ENCODE measurements around the gene C9orf43. TPM values are rescaled to one million over a fixed set of nuclear protein-coding genes. Genes with fewer than 3 reads are reported as not detected.
"Not testable (repeated sequence)": the region's sequence is repeated elsewhere in the genome, so short reads cannot be mapped to it uniquely, and the experiment has no call there.

Gene C9orf43
- total RNA-seq, 3 donors from 2014 or later (not counting 1 experiment from before 2014, with no cell fraction given): 0.45 to 0.71 (median 0.50) TPM

GRCh38 chr9:113376634-113377567 is 33.6 kb upstream of the C9orf43 start, which contains the start of gene HDHD3:
Gene HDHD3, minus strand, starts transcription at chr9:113376986. Its CDS starts 2,632 bp downstream, at chr9:113374354.
- peak within 1 kb of the TSS; percentile 88 for H3K4me3 Mint-ChIP-seq
- intact Hi-C loops (cut with micrococcal nuclease): no loop called here
- WGBS (ENCODE audit: insufficient coverage): under 1% methylated on average over 71 of the region's 74 CpGs
- H3K27me3 Mint-ChIP-seq (ENCODE audit: low read depth in 2 of 2): no peaks in the 10 kb centered on the region
- peaks cover 17% of the 10 kb centered on the region for H3K36me3 ChIP-seq (ENCODE audit: control insufficient read depth, insufficient read depth, low read length)
- peaks cover 6 to 17% of the 10 kb centered on the region in 2 donors for H3K4me1 Mint-ChIP-seq
- no peaks in the 10 kb centered on the region for H3K36me3 Mint-ChIP-seq
- peaks cover 21% of the 10 kb centered on the region for H3K4me1 ChIP-seq (ENCODE audit: control insufficient read depth, insufficient read depth, low read length)
- ATAC-seq: peak; percentile 89 to 96 (median 92)
- H3K4me3 ChIP-seq (ENCODE audit: low read length): peak within 1 kb of the TSS; percentile 78
- peak within 1 kb of the TSS; percentile 59 for H3K27ac ChIP-seq (ENCODE audit: low read length)
- DNase-seq: peak; percentile 55 to 90
- H3K27ac Mint-ChIP-seq: peak within 1 kb of the TSS; percentile 43 to 84
- H3K9me3 Mint-ChIP-seq: no peaks in the 10 kb centered on the region
- H3K27me3 ChIP-seq (ENCODE audit: control insufficient read depth, insufficient read depth, low read length): no peaks in the 10 kb centered on the region
- TF ChIP-seq CTCF (IDR thresholded peaks at IDR 0.05): no peak
- no peaks in the 10 kb centered on the region for H3K9me3 ChIP-seq (ENCODE audit: control insufficient read depth, insufficient read depth, low read length)

- H3K4me3 Mint-ChIP-seq; H3K36me3 ChIP-seq (ENCODE audit: control insufficient read depth, insufficient read depth, low read length); H3K27me3 Mint-ChIP-seq (ENCODE audit: low read depth in 2 of 2); intact Hi-C loops (cut with micrococcal nuclease); H3K9me3 Mint-ChIP-seq; DNase-seq; H3K9me3 ChIP-seq (ENCODE audit: control insufficient read depth, insufficient read depth, low read length); H3K27ac ChIP-seq (ENCODE audit: low read length); H3K4me3 ChIP-seq (ENCODE audit: low read length); H3K27me3 ChIP-seq (ENCODE audit: control insufficient read depth, insufficient read depth, low read length); H3K36me3 Mint-ChIP-seq; ATAC-seq: not testable (repeated sequence)
- peaks cover 21% of the 10 kb centered on the region for H3K4me1 ChIP-seq (ENCODE audit: control insufficient read depth, insufficient read depth, low read length)
- peaks cover 6 to 17% of the 10 kb centered on the region in 2 donors for H3K4me1 Mint-ChIP-seq
- peak overlapping the region; percentile 21 to 27 for H3K27ac Mint-ChIP-seq
- 79% methylated on average over 24 of the region's 24 CpGs for WGBS (ENCODE audit: insufficient coverage)
Measured at GRCh38 chr9:113379094-113379828, 31.3 kb upstream of the C9orf43 start.

GRCh38 chr9:113379829-113380210 is 30.7 kb upstream of the C9orf43 start:
- ATAC-seq; H3K4me3 Mint-ChIP-seq; H3K36me3 Mint-ChIP-seq; H3K9me3 Mint-ChIP-seq; H3K27me3 ChIP-seq (ENCODE audit: control insufficient read depth, insufficient read depth, low read length); H3K36me3 ChIP-seq (ENCODE audit: control insufficient read depth, insufficient read depth, low read length); intact Hi-C loops (cut with micrococcal nuclease); H3K27me3 Mint-ChIP-seq (ENCODE audit: low read depth in 2 of 2); DNase-seq; H3K27ac Mint-ChIP-seq; H3K27ac ChIP-seq (ENCODE audit: low read length); H3K9me3 ChIP-seq (ENCODE audit: control insufficient read depth, insufficient read depth, low read length); H3K4me3 ChIP-seq (ENCODE audit: low read length): not testable (repeated sequence)
- 84% methylated on average over 2 of the region's 2 CpGs for WGBS (ENCODE audit: insufficient coverage)
- H3K4me1 Mint-ChIP-seq: peaks cover 6 to 11% of the 10 kb centered on the region in 2 donors
- H3K4me1 ChIP-seq (ENCODE audit: control insufficient read depth, insufficient read depth, low read length): peaks cover 21% of the 10 kb centered on the region

- no peaks in the 10 kb centered on the region for H3K36me3 Mint-ChIP-seq
- DNase-seq (no peak), ATAC-seq (no peak)
- H3K4me1 Mint-ChIP-seq: peaks cover 0 to under 1% of the 10 kb centered on the region in 2 donors
- H3K9me3 Mint-ChIP-seq: no peaks in the 10 kb centered on the region
- H3K4me3 Mint-ChIP-seq: no peak overlapping the region
- intact Hi-C loops (cut with micrococcal nuclease): no loop called here
- Histone ChIP-seq H3K4me3 (ENCODE audit: low read length) (no peak overlapping the region), H3K36me3 (ENCODE audit: control insufficient read depth, insufficient read depth, low read length) (no peaks in the 10 kb centered on the region), H3K9me3 (ENCODE audit: control insufficient read depth, insufficient read depth, low read length) (no peaks in the 10 kb centered on the region), H3K27me3 (ENCODE audit: control insufficient read depth, insufficient read depth, low read length) (no peaks in the 10 kb centered on the region), H3K4me1 (ENCODE audit: control insufficient read depth, insufficient read depth, low read length) (peaks cover 12% of the 10 kb centered on the region), H3K27ac (ENCODE audit: low read length) (no peak overlapping the region)
- H3K27ac Mint-ChIP-seq: peak overlapping the region in 1 of 2 donors; percentile 1
- no peak for TF ChIP-seq CTCF (IDR thresholded peaks at IDR 0.05)
- no peaks in the 10 kb centered on the region for H3K27me3 Mint-ChIP-seq (ENCODE audit: low read depth in 2 of 2)
- WGBS (ENCODE audit: insufficient coverage): 60% methylated on average over 1 of the region's 1 CpG
Measured at GRCh38 chr9:113380869-113381378, 29.6 kb upstream of the C9orf43 start.

GRCh38 chr9:113381441-113381840 is 29.1 kb upstream of the C9orf43 start:
- H3K4me1 Mint-ChIP-seq; intact Hi-C loops (cut with micrococcal nuclease); H3K4me3 ChIP-seq (ENCODE audit: low read length); ATAC-seq; H3K27me3 ChIP-seq (ENCODE audit: control insufficient read depth, insufficient read depth, low read length); H3K9me3 Mint-ChIP-seq; H3K9me3 ChIP-seq (ENCODE audit: control insufficient read depth, insufficient read depth, low read length); H3K27me3 Mint-ChIP-seq (ENCODE audit: low read depth in 2 of 2); DNase-seq; H3K4me1 ChIP-seq (ENCODE audit: control insufficient read depth, insufficient read depth, low read length); H3K27ac ChIP-seq (ENCODE audit: low read length); H3K4me3 Mint-ChIP-seq; H3K36me3 ChIP-seq (ENCODE audit: control insufficient read depth, insufficient read depth, low read length); H3K36me3 Mint-ChIP-seq: not testable (repeated sequence)
- WGBS (ENCODE audit: insufficient coverage): 95% methylated on average over 7 of the region's 7 CpGs
- peak overlapping the region in 1 of 2 donors; percentile 1 for H3K27ac Mint-ChIP-seq
